AG09319 (cell line): Measurements from ENCODE around the gene SDHB.

Experiments
- DNase-seq: peaks from one replicate; pipeline ENCODE4 v3.0.0-alpha.2; 2010; ENCODE audit warnings: low read depth; ENCODE audit errors: extremely low read depth
- TF ChIP-seq, protein P1 (sequence below): IDR thresholded peaks from 2 replicates; pipeline ENCODE4 v1.5.1; 2011; ENCODE audit warnings: low read depth, mild to moderate bottlenecking, inconsistent platforms, low read length, moderate library complexity

Gene SDHB

DNA sequence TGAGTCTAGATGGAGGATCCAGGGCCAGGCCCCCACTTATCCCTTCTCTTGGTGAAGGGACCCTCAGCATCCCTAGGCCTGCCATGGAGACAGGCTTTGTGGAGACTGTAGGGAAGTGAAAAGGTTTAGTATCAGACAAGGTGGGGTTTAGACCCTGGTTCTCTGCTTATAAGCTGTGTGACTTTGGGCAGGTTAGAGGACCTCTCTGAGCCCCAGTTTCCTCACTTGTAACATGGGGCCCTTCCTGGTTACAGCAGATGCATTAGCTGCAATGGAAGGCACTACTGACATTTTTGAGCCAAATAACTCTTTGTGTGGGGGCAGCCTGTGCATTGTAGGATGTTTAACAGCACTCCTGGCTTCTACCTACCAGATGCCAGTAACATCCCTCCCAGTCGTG lies 42.8 kb upstream of the SDHB start:
- no peak for DNase-seq

DNA sequence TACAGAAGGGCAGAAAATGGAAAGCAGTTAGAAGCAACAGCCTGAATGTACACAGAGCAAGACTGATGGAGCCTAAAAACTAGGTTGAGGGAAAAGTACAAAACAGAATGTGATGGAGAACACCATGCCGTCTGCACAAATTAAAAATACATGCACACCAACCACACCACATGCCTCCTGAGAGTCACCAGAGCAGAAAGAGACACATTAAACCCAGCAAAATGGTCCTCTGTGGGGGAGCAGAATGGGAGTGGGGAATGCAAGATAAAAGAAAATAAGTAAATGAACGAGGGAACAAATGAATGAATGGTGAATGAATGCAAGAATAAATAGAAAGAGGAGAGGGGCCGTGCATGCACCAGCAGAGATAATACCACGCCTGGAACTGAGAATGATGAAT lies 41.3 kb upstream of the SDHB start:
- TF ChIP-seq, protein P1, sequence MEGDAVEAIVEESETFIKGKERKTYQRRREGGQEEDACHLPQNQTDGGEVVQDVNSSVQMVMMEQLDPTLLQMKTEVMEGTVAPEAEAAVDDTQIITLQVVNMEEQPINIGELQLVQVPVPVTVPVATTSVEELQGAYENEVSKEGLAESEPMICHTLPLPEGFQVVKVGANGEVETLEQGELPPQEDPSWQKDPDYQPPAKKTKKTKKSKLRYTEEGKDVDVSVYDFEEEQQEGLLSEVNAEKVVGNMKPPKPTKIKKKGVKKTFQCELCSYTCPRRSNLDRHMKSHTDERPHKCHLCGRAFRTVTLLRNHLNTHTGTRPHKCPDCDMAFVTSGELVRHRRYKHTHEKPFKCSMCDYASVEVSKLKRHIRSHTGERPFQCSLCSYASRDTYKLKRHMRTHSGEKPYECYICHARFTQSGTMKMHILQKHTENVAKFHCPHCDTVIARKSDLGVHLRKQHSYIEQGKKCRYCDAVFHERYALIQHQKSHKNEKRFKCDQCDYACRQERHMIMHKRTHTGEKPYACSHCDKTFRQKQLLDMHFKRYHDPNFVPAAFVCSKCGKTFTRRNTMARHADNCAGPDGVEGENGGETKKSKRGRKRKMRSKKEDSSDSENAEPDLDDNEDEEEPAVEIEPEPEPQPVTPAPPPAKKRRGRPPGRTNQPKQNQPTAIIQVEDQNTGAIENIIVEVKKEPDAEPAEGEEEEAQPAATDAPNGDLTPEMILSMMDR: no peak
- DNase-seq: no peak

More for the DNA sequence above, 42.8 kb upstream of the SDHB start:
- TF ChIP-seq, protein P1: no peak

DNA sequence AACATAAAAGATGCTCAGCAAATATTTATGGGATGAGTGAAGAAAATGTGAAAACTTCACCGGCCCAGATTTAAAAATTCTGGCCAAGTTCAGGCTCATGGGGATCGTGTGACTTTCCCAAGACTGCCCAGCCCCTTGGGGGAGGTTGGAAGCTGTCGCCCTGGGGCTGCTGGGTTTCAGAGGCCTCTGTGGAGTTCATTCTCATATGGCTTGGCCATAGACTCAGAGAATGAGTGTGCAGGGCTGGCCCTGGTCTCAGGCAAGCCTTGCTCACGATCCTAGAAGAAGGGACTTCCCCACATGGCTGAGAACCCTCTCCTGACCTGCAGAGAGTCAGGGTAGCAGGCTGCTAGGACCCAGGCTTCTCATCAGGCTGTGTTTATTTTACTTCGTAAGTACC lies 40.8 kb upstream of the SDHB start:
- TF ChIP-seq, protein P1: no peak
- no peak for DNase-seq

DNA sequence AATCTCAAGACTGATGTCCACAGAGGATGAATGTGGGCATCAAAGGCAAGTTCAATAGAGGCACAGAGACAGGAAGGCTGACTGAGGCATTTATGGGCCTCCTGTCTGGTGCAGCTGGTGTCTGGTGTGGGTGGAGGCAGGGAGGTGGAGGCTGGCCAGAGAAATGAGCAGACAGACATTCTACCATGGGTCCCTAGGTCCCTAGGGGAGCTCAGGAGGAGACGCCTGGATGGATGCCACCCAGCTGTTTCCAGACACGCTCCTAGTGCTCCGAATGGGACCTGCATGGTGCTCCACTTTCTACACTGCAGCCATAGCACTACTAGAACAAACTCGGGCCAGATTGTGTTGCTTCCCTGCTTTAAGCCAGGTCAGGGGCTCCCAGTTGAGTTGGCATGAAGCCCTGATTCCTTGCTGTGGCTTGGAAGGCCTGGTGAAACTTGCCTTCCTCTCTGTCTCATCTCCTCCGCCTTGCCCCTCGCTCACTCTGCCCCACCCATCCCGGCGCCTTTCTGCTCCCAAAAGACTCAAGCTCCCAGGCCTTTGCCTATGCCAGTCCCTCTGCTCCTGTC lies 40.1 kb upstream of the SDHB start:
- TF ChIP-seq, protein P1: no peak
- no peak for DNase-seq

- TF ChIP-seq, protein P1: no peak
- no peak for DNase-seq
Measured at GRCh38 chr1:17091252-17091651, 37.4 kb upstream of the SDHB start.

DNA sequence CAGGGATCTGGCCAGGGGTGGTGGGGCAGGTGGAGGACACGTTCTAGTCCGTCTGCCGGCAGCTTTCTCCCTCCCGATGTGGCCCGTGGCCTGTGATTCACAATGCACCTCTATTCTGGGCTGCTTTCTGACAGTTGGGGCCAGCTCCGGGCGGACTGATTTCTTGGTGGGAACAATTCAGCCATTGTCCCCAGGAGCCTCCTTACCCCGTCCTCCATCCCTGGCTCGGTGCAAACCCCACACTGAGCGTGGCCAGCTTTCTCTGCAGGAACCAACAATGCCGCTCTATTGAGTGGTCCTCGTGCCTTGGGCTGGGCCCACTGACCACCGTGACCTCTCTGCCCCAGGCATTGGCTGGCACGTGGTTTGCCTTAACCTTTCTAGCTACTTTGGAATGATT lies 35.7 kb upstream of the SDHB start:
- TF ChIP-seq, protein P1: no peak
- DNase-seq: no peak

GRCh38 chr1:17086751-17087150 lies 32.9 kb upstream of the SDHB start:
- DNase-seq: no peak
- TF ChIP-seq, protein P1: no peak
